VCaP (cell line): ENCODE measurements around the gene PCDHGA8.

ENCODE experiments used
- H3K27ac ChIP-seq: fragments of 450-650 bp; 2 replicates; pipeline ENCODE4 v1.5.1; 2017
- TF ChIP-seq, protein P1 (sequence below): fragments of 450-650 bp; conservative IDR thresholded peaks from 2 replicates; pipeline ENCODE4 v1.5.1; 2017; ENCODE audit warnings: mild to moderate bottlenecking, moderate library complexity

The PCDHGA8 gene

DNA sequence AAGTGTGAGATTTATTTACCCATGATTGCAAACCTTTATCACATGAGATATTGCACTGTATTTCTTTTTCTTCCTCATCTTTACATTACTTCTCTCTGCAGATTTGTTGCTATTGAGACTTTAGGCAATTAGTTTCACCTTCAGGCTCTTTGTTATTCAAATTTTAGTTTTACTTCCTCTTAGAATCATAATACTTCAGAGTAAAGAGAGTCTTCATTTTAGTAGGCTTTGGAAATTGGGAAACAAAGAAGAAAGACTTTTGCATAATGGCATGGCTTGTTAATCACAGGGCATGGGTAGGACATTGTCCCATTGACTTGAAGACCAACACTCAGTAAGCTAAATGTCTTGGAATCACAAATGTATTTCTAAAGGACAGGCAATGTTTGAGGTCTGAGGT is 29.7 kb upstream of the PCDHGA8 start:
- TF ChIP-seq, protein P1, sequence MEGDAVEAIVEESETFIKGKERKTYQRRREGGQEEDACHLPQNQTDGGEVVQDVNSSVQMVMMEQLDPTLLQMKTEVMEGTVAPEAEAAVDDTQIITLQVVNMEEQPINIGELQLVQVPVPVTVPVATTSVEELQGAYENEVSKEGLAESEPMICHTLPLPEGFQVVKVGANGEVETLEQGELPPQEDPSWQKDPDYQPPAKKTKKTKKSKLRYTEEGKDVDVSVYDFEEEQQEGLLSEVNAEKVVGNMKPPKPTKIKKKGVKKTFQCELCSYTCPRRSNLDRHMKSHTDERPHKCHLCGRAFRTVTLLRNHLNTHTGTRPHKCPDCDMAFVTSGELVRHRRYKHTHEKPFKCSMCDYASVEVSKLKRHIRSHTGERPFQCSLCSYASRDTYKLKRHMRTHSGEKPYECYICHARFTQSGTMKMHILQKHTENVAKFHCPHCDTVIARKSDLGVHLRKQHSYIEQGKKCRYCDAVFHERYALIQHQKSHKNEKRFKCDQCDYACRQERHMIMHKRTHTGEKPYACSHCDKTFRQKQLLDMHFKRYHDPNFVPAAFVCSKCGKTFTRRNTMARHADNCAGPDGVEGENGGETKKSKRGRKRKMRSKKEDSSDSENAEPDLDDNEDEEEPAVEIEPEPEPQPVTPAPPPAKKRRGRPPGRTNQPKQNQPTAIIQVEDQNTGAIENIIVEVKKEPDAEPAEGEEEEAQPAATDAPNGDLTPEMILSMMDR: no peak
- H3K27ac ChIP-seq: peak overlapping the region; percentile 34; the same call in 1 of the 2 replicates

- peak within 1 kb of the TSS; percentile 34 for H3K27ac ChIP-seq
These were observed 28.3 kb upstream of the PCDHGA8 start, which contains the start of gene PCDHGA5 for GRCh38 chr5:141363952-141364660. TSS of gene PCDHGA5 (plus strand) at chr5:141364162. CDS start at chr5:141364331, 169 bp downstream.

DNA sequence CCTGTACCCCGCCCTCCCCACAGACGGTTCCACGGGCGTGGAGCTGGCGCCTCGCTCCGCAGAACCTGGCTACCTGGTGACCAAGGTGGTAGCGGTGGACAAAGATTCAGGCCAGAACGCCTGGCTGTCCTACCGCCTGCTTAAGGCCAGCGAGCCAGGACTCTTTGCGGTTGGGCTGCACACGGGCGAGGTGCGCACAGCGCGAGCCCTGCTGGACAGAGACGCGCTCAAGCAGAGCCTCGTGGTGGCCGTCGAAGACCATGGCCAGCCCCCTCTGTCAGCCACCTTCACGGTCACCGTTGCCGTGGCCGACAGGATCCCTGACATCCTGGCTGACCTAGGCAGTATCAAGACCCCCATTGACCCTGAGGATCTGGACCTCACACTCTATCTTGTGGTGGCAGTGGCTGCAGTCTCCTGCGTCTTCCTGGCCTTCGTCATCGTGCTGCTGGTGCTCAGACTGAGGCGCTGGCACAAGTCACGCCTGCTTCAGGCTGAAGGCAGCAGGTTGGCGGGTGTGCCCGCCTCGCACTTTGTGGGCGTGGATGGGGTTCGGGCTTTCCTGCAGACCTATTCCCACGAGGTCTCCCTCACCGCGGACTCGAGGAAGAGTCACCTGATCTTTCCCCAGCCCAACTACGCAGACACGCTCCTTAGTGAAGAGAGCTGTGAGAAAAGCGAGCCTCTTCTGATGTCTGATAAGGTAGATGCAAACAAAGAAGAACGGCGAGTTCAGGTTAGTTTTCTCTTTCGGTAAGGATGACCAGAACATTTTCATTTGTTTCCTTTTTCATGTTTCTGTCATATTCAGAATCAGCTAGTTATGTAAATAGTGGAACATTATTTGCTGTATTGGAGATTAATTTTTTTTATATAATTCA is 26.2 kb upstream of the PCDHGA8 start:
- TF ChIP-seq, protein P1: no peak
- peak overlapping the region; percentile 67 for H3K27ac ChIP-seq

More at GRCh38 chr5:141363952-141364660, 28.3 kb upstream of the PCDHGA8 start, which contains the start of gene PCDHGA5:
- TF ChIP-seq, protein P1: no peak

- H3K27ac ChIP-seq: no peak within 1 kb of the TSS
- TF ChIP-seq, protein P1: no peak
These were observed 22.2 kb upstream of the PCDHGA8 start, which contains the start of gene PCDHGB3 for GRCh38 chr5:141369994-141370848. TSS of gene PCDHGB3 (plus strand) at chr5:141370242. CDS start at chr5:141370395, 153 bp downstream.

GRCh38 chr5:141371572-141372475 is 20.6 kb upstream of the PCDHGA8 start:
- TF ChIP-seq, protein P1: no peak

DNA sequence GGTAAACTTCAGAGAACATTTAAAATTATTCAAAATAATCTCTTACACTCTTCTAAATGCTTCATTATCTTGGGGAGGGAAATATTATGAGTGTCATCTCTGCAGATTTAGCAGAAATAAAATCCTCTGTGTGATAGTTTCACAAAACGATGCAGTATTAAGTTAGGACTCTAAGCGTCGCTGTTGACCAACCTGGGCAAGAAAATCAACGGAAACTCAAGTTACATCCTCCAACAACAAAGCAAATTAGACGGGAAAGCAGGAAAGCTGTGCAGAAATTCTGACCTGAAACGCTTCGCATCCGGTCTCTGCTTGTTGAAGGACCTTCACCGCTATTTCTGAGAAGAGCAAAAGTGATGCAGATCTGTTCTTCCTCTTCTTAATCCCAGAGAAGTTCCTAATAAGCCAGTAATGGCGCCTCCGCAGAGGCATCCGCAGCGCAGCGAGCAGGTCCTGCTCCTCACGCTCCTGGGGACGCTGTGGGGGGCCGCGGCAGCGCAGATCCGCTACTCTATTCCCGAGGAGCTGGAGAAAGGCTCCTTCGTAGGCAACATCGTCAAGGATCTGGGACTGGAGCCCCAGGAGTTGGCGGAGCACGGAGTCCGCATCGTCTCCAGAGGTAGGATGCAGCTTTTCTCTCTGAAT is 18.6 kb upstream of the PCDHGA8 start, which contains the start of gene PCDHGA6:
PCDHGA6 (plus strand) TSS at position 219 of the 645 bp plus-strand sequence; CDS start at position 412, 193 bp downstream.
- TF ChIP-seq, protein P1: no peak
- H3K27ac ChIP-seq: no peak within 1 kb of the TSS

More at GRCh38 chr5:141371572-141372475, 20.6 kb upstream of the PCDHGA8 start:
- H3K27ac ChIP-seq: no peak overlapping the region
